Measurements from ENCODE around the gene NPTXR. TPM values are rescaled to one million over a fixed set of nuclear protein-coding genes. Genes with fewer than 3 reads are reported as not detected.

The NPTXR gene
- total and polyA plus RNA-seq, 2 donors (not counting 3 experiments of a cell fraction or from before 2014, with no cell fraction given) = 0.37 to 0.73 TPM

DNA sequence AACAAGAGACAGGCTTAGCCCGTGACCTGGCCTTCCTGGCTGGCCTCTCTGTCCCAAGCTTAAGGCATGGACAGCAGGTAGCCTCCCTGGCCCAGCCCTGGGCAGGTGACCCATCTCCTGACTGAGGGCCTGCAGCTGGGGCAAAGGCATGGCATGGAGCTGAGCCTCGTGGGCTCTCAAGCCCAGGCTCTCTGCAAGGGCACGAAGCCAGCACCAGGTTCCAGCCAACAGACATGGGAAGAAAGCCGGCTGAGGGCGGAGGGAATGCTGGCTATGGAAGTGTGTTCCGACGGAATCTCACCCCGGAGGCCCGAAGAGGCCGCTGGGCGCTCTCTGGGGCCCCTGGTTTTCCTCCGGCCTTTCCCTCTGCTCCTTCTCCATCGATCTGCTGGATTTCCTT, 62.8 kb downstream of the NPTXR start:
- no peaks in the 10 kb centered on the region for H3K79me2 ChIP-seq (ENCODE audit: control insufficient read depth, insufficient read depth, low read length)
- FAIRE-seq = no peak
- no peaks in the 10 kb centered on the region for H3K27me3 ChIP-seq (ENCODE audit: control insufficient read depth in 2 of 2, insufficient read depth in 2 of 2, low read length in 2 of 2)
- no peak overlapping the region for H2AFZ ChIP-seq (ENCODE audit: low read depth, low read length)
- H3K9me1 ChIP-seq (replicated peaks; ENCODE audit: control insufficient read depth, extremely low read depth, insufficient read depth, low read length) = no peaks in the 10 kb centered on the region
- no peak overlapping the region for H3K4me3 ChIP-seq (replicated peaks in 1 of 3; ENCODE audit: insufficient read depth in 1 of 3, low read depth in 1 of 3, low read length in 3 of 3)
- no peak overlapping the region for H3K9ac ChIP-seq (replicated peaks; ENCODE audit: extremely low read depth, insufficient read depth, low read length)
- no peaks in the 10 kb centered on the region for H3K9me3 ChIP-seq (replicated peaks; ENCODE audit: control insufficient read depth, insufficient read depth, low read length)
- H3K4me1 ChIP-seq (ENCODE audit: control insufficient read depth, extremely low read depth, insufficient read depth, low read length) = no peaks in the 10 kb centered on the region
- ChIA-PET CTCF (interaction anchor here (0.6 to 6.2 kb wide), 3 partner anchors 13 to 341 kb away, joined by 3 to 82 read pairs (median 3); no protein-coding TSS in a partner anchor), POLR2A (no interaction called here)
- no peak overlapping the region for H3K4me2 ChIP-seq (ENCODE audit: insufficient read depth, low read length)
- intact Hi-C loops (cut with micrococcal nuclease) = no loop called here
- BruUV-seq (replicated peaks) = no TSS peak
- no peaks in the 10 kb centered on the region for H3K36me3 ChIP-seq (ENCODE audit: control insufficient read depth in 2 of 2, extremely low read depth in 1 of 2, insufficient read depth in 2 of 2, low read length in 2 of 2)
- TF ChIP-seq FOS (IDR thresholded peaks at IDR 0.05; ENCODE audit: borderline replicate concordance, insufficient read depth, low read length) = no peak
- TF ChIP-seq, protein P1, sequence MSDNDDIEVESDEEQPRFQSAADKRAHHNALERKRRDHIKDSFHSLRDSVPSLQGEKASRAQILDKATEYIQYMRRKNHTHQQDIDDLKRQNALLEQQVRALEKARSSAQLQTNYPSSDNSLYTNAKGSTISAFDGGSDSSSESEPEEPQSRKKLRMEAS (IDR thresholded peaks at IDR 0.05; ENCODE audit: insufficient read depth, insufficient read length) = no peak
- TF ChIP-seq MYC (IDR thresholded peaks at IDR 0.05; ENCODE audit: low read depth, low read length) = no peak
- no peak for TF ChIP-seq EZH2 (IDR thresholded peaks at IDR 0.05; ENCODE audit: borderline replicate concordance, low read depth, low read length, severe bottlenecking)
- dilution Hi-C loops (cut with MboI; ENCODE audit: extremely low pct_ligation_motif_present, low sequenced_read_pairs) = no loop called here
- DNase-seq (ENCODE audit: low read depth, low spot score) = no peak
- H3K27ac ChIP-seq (ENCODE audit: insufficient read depth, low read depth, low read length) = no peak overlapping the region
- no peaks in the 10 kb centered on the region for H4K20me1 ChIP-seq (replicated peaks; ENCODE audit: control insufficient read depth, extremely low read depth, insufficient read depth, low read length)

DNA sequence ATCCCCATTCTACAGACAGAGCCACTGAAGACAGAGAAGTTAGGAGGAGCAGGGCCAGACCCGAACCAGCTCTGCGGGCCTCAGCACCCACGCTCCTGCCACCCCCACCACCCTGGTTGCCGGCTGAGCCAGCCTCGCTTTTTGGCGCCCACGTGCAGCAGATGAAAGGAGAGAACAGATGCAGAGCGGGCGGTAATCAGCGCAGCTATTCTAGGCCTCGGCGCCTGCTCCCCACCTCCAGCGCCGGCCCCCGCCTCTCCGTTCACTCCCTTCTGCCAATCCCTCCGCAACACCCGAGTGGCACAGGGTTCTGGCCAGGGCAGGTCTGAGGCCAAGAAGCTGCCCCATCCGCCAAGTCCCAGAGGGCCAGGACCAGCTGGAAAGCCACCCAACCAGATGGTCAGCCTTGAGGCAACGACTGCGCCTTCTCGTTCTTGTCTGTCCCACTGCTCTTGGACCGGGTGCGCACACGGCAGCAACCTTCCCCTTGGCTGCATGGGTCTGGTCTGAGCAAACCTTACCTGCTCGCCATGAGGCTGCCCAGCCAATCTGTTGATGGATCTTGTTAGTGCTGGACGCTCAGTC, 66.6 kb downstream of the NPTXR start:
- POLR2A ChIA-PET = no interaction called here
- no peak for DNase-seq (ENCODE audit: low read depth, low spot score)
- Histone ChIP-seq H3K9ac (replicated peaks; ENCODE audit: extremely low read depth, insufficient read depth, low read length) (no peak overlapping the region), H3K4me2 (ENCODE audit: insufficient read depth, low read length) (no peak overlapping the region), H3K9me3 (replicated peaks; ENCODE audit: control insufficient read depth, insufficient read depth, low read length) (no peaks in the 10 kb centered on the region), H3K4me1 (ENCODE audit: control insufficient read depth, extremely low read depth, insufficient read depth, low read length) (no peaks in the 10 kb centered on the region), H3K79me2 (ENCODE audit: control insufficient read depth, insufficient read depth, low read length) (no peaks in the 10 kb centered on the region), H2AFZ (ENCODE audit: low read depth, low read length) (no peak overlapping the region), H3K36me3 (ENCODE audit: control insufficient read depth in 2 of 2, extremely low read depth in 1 of 2, insufficient read depth in 2 of 2, low read length in 2 of 2) (no peaks in the 10 kb centered on the region), H4K20me1 (replicated peaks; ENCODE audit: control insufficient read depth, extremely low read depth, insufficient read depth, low read length) (no peaks in the 10 kb centered on the region), H3K27ac (ENCODE audit: insufficient read depth, low read depth, low read length) (no peak overlapping the region), H3K4me3 (replicated peaks in 1 of 3; ENCODE audit: insufficient read depth in 1 of 3, low read depth in 1 of 3, low read length in 3 of 3) (no peak overlapping the region), H3K9me1 (replicated peaks; ENCODE audit: control insufficient read depth, extremely low read depth, insufficient read depth, low read length) (no peaks in the 10 kb centered on the region), H3K27me3 (ENCODE audit: control insufficient read depth in 2 of 2, insufficient read depth in 2 of 2, low read length in 2 of 2) (no peaks in the 10 kb centered on the region)
- BruUV-seq (replicated peaks) = no TSS peak
- CTCF ChIA-PET = interaction anchor here (2.0 kb wide), 1 partner anchor 9 kb away, joined by 20 read pairs; no protein-coding TSS in a partner anchor
- intact Hi-C loops (cut with micrococcal nuclease) (no loop called here), dilution Hi-C loops (cut with MboI; ENCODE audit: extremely low pct_ligation_motif_present, low sequenced_read_pairs) (no loop called here)
- TF ChIP-seq MYC (IDR thresholded peaks at IDR 0.05; ENCODE audit: low read depth, low read length) = no peak
- TF ChIP-seq JUN (IDR thresholded peaks at IDR 0.05; ENCODE audit: borderline replicate concordance, insufficient read depth, insufficient read length, low read depth) = no peak
- no peak for TF ChIP-seq EZH2 (IDR thresholded peaks at IDR 0.05; ENCODE audit: borderline replicate concordance, low read depth, low read length, severe bottlenecking)
- TF ChIP-seq FOS (IDR thresholded peaks at IDR 0.05; ENCODE audit: borderline replicate concordance, insufficient read depth, low read length) = no peak
- TF ChIP-seq, protein P1 (IDR thresholded peaks at IDR 0.05; ENCODE audit: insufficient read depth, insufficient read length) = no peak
- no peak for TF ChIP-seq GATA2 (IDR thresholded peaks at IDR 0.05; ENCODE audit: insufficient read depth, insufficient read length, low read depth, low read length)
- TF ChIP-seq POLR2AphosphoS5 (IDR thresholded peaks at IDR 0.05; ENCODE audit: insufficient read depth, low read depth, low read length) = no peak
- TF ChIP-seq POLR2A (IDR thresholded peaks at IDR 0.05; ENCODE audit: low read depth, low read length) = no peak
- TF ChIP-seq, protein P2, sequence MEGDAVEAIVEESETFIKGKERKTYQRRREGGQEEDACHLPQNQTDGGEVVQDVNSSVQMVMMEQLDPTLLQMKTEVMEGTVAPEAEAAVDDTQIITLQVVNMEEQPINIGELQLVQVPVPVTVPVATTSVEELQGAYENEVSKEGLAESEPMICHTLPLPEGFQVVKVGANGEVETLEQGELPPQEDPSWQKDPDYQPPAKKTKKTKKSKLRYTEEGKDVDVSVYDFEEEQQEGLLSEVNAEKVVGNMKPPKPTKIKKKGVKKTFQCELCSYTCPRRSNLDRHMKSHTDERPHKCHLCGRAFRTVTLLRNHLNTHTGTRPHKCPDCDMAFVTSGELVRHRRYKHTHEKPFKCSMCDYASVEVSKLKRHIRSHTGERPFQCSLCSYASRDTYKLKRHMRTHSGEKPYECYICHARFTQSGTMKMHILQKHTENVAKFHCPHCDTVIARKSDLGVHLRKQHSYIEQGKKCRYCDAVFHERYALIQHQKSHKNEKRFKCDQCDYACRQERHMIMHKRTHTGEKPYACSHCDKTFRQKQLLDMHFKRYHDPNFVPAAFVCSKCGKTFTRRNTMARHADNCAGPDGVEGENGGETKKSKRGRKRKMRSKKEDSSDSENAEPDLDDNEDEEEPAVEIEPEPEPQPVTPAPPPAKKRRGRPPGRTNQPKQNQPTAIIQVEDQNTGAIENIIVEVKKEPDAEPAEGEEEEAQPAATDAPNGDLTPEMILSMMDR (IDR thresholded peaks at IDR 0.05; ENCODE audit: extremely low read depth in 1 of 2, insufficient read depth in 1 of 2, low read depth in 1 of 2, low read length in 2 of 2) = no peak
- FAIRE-seq = no peak
